ENCODE data around the gene EXO1.

The EXO1 gene

GRCh38 chr1:241837901-241838300, 10.1 kb upstream of the EXO1 start:
- Histone ChIP-seq H3K4me2 (ENCODE audit: low read depth, low read length, poor library complexity, severe bottlenecking) (no peak overlapping the region), H3K36me3 (ENCODE audit: low read length) (no peaks in the 10 kb centered on the region), H2AFZ (ENCODE audit: low read depth, low read length, severe bottlenecking) (no peak overlapping the region), H3K4me3 (ENCODE audit: insufficient read depth, low read length, poor library complexity, severe bottlenecking) (no peak overlapping the region), H3F3A (ENCODE audit: insufficient read depth) (no peaks in the 10 kb centered on the region), H3K9me2 (replicated peaks; ENCODE audit: insufficient read depth, low read length) (no peaks in the 10 kb centered on the region), H4K20me1 (ENCODE audit: low read depth, low read length) (no peaks in the 10 kb centered on the region), H3K27me3 (ENCODE audit: low read length) (no peaks in the 10 kb centered on the region), H3K9me3 (ENCODE audit: insufficient read depth, low read length) (no peaks in the 10 kb centered on the region), H3K79me2 (ENCODE audit: insufficient read depth, low read length) (no peaks in the 10 kb centered on the region), H3K27ac (ENCODE audit: low read depth, low read length) (no peak overlapping the region), H3K9ac (ENCODE audit: low read length) (no peak overlapping the region)
- TF ChIP-seq CTCF (IDR thresholded peaks at IDR 0.05; ENCODE audit: insufficient read depth, low read length, poor library complexity, severe bottlenecking) (no peak), EZH2phosphoT487 (conservative IDR thresholded peaks at IDR 0.05; ENCODE audit: low read length) (no peak)

- H3K9me2 ChIP-seq (replicated peaks; ENCODE audit: insufficient read depth, low read length), result no peaks in the 10 kb centered on the region
- no peaks in the 10 kb centered on the region for H3F3A ChIP-seq (ENCODE audit: insufficient read depth)
- no peak overlapping the region for H3K27ac ChIP-seq (ENCODE audit: low read depth, low read length)
- H4K20me1 ChIP-seq (ENCODE audit: low read depth, low read length), result no peaks in the 10 kb centered on the region
- no peak overlapping the region for H3K9ac ChIP-seq (ENCODE audit: low read length)
- H3K79me2 ChIP-seq (ENCODE audit: insufficient read depth, low read length), result no peaks in the 10 kb centered on the region
- no peaks in the 10 kb centered on the region for H3K36me3 ChIP-seq (ENCODE audit: low read length)
- no peaks in the 10 kb centered on the region for H3K27me3 ChIP-seq (ENCODE audit: low read length)
- TF ChIP-seq CTCF (IDR thresholded peaks at IDR 0.05; ENCODE audit: insufficient read depth, low read length, poor library complexity, severe bottlenecking) (no peak), EZH2phosphoT487 (conservative IDR thresholded peaks at IDR 0.05; ENCODE audit: low read length) (no peak)
- no peaks in the 10 kb centered on the region for H3K9me3 ChIP-seq (ENCODE audit: insufficient read depth, low read length)
- no peak overlapping the region for H2AFZ ChIP-seq (ENCODE audit: low read depth, low read length, severe bottlenecking)
- no peak overlapping the region for H3K4me2 ChIP-seq (ENCODE audit: low read depth, low read length, poor library complexity, severe bottlenecking)
- no peak overlapping the region for H3K4me3 ChIP-seq (ENCODE audit: insufficient read depth, low read length, poor library complexity, severe bottlenecking)
Measured at GRCh38 chr1:241838897-241839296, 9.1 kb upstream of the EXO1 start.

GRCh38 chr1:241839369-241839979, 8.5 kb upstream of the EXO1 start:
- no peak overlapping the region for H2AFZ ChIP-seq (ENCODE audit: low read depth, low read length, severe bottlenecking)

More at GRCh38 chr1:241839369-241839979, 8.5 kb upstream of the EXO1 start:
- Histone ChIP-seq H3K9me3 (ENCODE audit: insufficient read depth, low read length) (no peaks in the 10 kb centered on the region), H3K27ac (ENCODE audit: low read depth, low read length) (no peak overlapping the region), H3K9ac (ENCODE audit: low read length) (no peak overlapping the region), H3K36me3 (ENCODE audit: low read length) (no peaks in the 10 kb centered on the region), H3F3A (ENCODE audit: insufficient read depth) (no peaks in the 10 kb centered on the region), H3K27me3 (ENCODE audit: low read length) (no peaks in the 10 kb centered on the region), H3K79me2 (ENCODE audit: insufficient read depth, low read length) (no peaks in the 10 kb centered on the region), H3K4me3 (ENCODE audit: insufficient read depth, low read length, poor library complexity, severe bottlenecking) (no peak overlapping the region), H4K20me1 (ENCODE audit: low read depth, low read length) (no peaks in the 10 kb centered on the region), H3K4me2 (ENCODE audit: low read depth, low read length, poor library complexity, severe bottlenecking) (no peak overlapping the region), H3K9me2 (replicated peaks; ENCODE audit: insufficient read depth, low read length) (no peaks in the 10 kb centered on the region)
- TF ChIP-seq EZH2phosphoT487 (conservative IDR thresholded peaks at IDR 0.05; ENCODE audit: low read length) (no peak), CTCF (IDR thresholded peaks at IDR 0.05; ENCODE audit: insufficient read depth, low read length, poor library complexity, severe bottlenecking) (no peak)

Data from SU-DHL-6 (cell line).